ENCODE measurements around the gene HYKK. TPM values are rescaled to one million over a fixed set of nuclear protein-coding genes. Genes with fewer than 3 reads are reported as not detected.

The HYKK gene
- total RNA-seq, 2 experiments from 2014 or later: 3.4 to 3.6 TPM

DNA sequence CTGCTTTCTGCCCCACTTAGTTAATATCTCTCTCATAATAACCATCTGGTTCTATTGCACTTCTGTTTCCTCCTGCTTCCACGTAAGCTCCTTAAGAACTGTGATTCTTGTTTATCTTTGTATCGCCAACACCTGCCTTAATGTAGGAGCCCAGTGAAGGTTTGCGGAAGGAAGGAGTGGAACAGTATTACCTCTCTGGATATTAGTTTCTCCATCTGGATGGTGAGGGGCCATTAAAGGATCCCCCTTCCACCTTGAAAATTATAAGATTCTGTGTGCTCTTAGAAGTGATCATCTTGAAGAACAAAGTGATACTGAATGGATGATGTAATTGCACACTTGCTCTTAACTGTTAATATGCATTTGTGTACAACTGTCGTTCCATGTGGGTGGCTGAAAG lies 60.2 kb downstream of the HYKK start:
- H3K9me3 Mint-ChIP-seq: no peaks in the 10 kb centered on the region

DNA sequence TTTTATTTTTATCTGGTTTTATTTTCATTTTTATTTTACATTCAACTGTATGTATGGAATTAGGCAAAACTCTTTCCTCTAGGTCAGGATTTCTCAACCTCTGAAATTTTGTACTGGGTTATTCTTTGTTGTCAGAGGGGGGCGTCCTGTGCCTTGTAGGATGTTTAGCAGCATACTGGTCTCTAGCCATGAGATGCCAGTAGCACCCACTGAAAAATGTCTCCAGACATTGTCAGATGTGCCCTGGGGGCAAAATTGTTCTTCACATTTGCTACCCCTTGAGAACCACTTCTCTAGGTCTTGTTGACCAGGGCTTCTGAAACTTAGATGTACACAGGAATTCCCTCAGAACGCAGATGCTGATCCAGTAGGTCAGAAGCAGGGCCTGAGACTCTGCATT lies 63.3 kb downstream of the HYKK start:
- Mint-ChIP-seq H3K27me3 (ENCODE audit: low read depth) (peaks cover 22% of the 10 kb centered on the region), H3K9me3 (no peaks in the 10 kb centered on the region), H3K36me3 (ENCODE audit: low read depth) (no peaks in the 10 kb centered on the region), H3K4me1 (ENCODE audit: low read depth) (peaks cover 15% of the 10 kb centered on the region), H3K27ac (no peak overlapping the region), H3K4me3 (no peak overlapping the region)
- CTCF ChIA-PET: no interaction called here
- no peak for DNase-seq
- intact Hi-C loops (cut with micrococcal nuclease): no loop called here

More for the DNA sequence above, 60.2 kb downstream of the HYKK start:
- CTCF ChIA-PET: no interaction called here
- no peak overlapping the region for H3K27ac Mint-ChIP-seq
- no peak for DNase-seq
- intact Hi-C loops (cut with micrococcal nuclease): loop anchor here (2.0 kb wide), 1 partner anchor 27 kb away; the partner anchor contains the start of gene PSMA4
- no peak overlapping the region for H3K4me3 Mint-ChIP-seq
- H3K4me1 Mint-ChIP-seq (ENCODE audit: low read depth): peaks cover 24% of the 10 kb centered on the region
- H3K27me3 Mint-ChIP-seq (ENCODE audit: low read depth): peaks cover 38% of the 10 kb centered on the region
- H3K36me3 Mint-ChIP-seq (ENCODE audit: low read depth): no peaks in the 10 kb centered on the region

DNA sequence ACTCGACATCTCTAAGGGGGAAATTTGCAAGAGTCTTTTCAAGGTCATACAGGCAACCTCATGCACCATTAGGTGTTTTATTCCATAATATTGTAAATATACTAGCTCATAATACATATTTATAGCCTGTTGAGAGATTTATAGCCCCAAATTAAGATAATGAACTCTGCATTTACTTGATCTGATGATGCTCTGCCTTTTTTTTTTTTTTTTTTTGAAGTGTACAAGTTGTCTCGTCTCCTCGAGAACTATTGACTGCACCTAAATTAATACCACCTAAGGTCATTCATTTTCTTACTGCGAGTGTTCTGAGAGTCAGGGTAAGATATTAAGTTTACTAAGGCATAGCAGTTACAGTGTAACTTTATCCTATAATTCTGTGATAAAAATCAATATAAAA lies 64.0 kb downstream of the HYKK start:
- CTCF ChIA-PET: no interaction called here
- H3K27me3 Mint-ChIP-seq (ENCODE audit: low read depth): peaks cover 16% of the 10 kb centered on the region
- DNase-seq: no peak

DNA sequence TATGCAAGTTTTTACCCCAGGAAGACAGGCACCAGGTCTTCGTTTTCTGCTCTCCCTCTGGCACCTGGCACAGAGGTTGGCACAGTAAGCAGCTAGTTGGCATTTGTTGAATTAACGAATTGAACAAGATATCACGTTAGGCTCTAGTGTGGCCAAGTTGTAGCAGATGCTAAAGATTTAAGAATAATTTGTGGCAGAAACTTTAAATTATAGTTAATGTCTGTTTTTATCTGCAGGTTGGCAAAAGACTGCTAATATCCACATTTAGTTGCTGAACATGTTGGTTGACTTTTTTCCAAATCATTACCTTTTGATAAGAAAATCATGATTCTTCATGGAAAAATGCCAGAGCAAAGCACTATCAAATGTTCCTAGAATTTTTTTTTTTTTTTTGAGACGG lies 66.0 kb downstream of the HYKK start:
- Mint-ChIP-seq H3K27ac (no peak overlapping the region), H3K4me3 (no peak overlapping the region), H3K27me3 (ENCODE audit: low read depth) (peaks cover 5% of the 10 kb centered on the region), H3K36me3 (ENCODE audit: low read depth) (no peaks in the 10 kb centered on the region), H3K4me1 (ENCODE audit: low read depth) (peaks cover 2% of the 10 kb centered on the region), H3K9me3 (no peaks in the 10 kb centered on the region)
- CTCF ChIA-PET: no interaction called here
- intact Hi-C loops (cut with micrococcal nuclease): no loop called here
- DNase-seq: no peak

More for the DNA sequence above, 64.0 kb downstream of the HYKK start:
- no peaks in the 10 kb centered on the region for H3K36me3 Mint-ChIP-seq (ENCODE audit: low read depth)
- intact Hi-C loops (cut with micrococcal nuclease): no loop called here
- no peaks in the 10 kb centered on the region for H3K9me3 Mint-ChIP-seq
- no peak overlapping the region for H3K27ac Mint-ChIP-seq
- no peak overlapping the region for H3K4me3 Mint-ChIP-seq
- H3K4me1 Mint-ChIP-seq (ENCODE audit: low read depth): peaks cover 10% of the 10 kb centered on the region

DNA sequence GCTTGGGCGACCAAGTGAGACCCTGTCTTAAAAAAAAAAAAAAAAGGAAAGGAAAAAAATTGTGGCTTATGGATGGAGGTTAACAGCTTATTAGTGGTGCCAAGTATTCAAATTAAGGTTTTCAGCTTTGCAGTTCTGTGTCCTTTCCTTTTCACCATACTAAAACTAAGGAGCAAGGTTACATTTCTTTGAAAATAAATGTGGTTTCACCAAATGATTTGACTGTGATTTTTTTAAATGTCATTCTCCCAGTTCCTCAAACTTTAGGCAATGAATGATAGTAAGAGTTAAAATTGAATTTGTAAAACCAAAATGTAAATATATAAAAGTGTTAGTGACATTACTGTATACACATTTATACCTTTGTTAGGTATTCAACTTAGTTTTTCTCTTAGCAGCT lies 67.6 kb downstream of the HYKK start:
- no peak for DNase-seq
- Mint-ChIP-seq H3K4me3 (no peak overlapping the region), H3K9me3 (no peaks in the 10 kb centered on the region), H3K27me3 (ENCODE audit: low read depth) (peaks cover 5% of the 10 kb centered on the region), H3K36me3 (ENCODE audit: low read depth) (no peaks in the 10 kb centered on the region), H3K27ac (no peak overlapping the region), H3K4me1 (ENCODE audit: low read depth) (no peaks in the 10 kb centered on the region)
- intact Hi-C loops (cut with micrococcal nuclease): no loop called here
- CTCF ChIA-PET: interaction anchor here (0.7 kb wide), 1 partner anchor 25 kb away, joined by 3 read pairs; no protein-coding TSS in a partner anchor

Other genes with a start within 250 kb of the HYKK start
- 10 to 100 TPM; 40.1 to 41.6 TPM for gene DNAJA4, start 243.0 kb upstream of the HYKK start, total RNA-seq
- 10 to 100 TPM; 44.2 to 46.9 TPM for gene SKIC8, start 208.0 kb upstream of the HYKK start, total RNA-seq
- gene CRABP1, start 167.2 kb upstream of the HYKK start, total RNA-seq: under 1 TPM; 0.38 to 0.52 TPM
- gene IREB2, start 69.4 kb upstream of the HYKK start, total RNA-seq: 10 to 100 TPM; 47.6 to 51.7 TPM
- gene PSMA4, start 32.9 kb downstream of the HYKK start, total RNA-seq: 100 to 1,000 TPM; 306 to 310 TPM
- gene CHRNA5, start 57.9 kb downstream of the HYKK start, total RNA-seq: 1 to 10 TPM; 1.1 to 1.5 TPM
- not detected for gene CHRNA3, start 113.4 kb downstream of the HYKK start, total RNA-seq
- not detected for gene CHRNB4, start 133.6 kb downstream of the HYKK start, total RNA-seq